Mammary epithelial cell (primary cell): Measurements from ENCODE around the gene CTBP2.

Experiments used
- EZH2 ChIP-seq: IDR thresholded peaks from 2 replicates; pipeline ENCODE4 v1.6.1; 2012; ENCODE audit warnings: low read length, inconsistent platforms, borderline replicate concordance
- TF ChIP-seq, protein P1 (sequence below), 2 donors: IDR thresholded peaks in 1 of 2; conservative IDR thresholded peaks in 1 of 2; 2 replicates each; pipeline ENCODE4 v1.5.1; 2011 to 2012; ENCODE audit warnings: inconsistent platforms in 2 of 2, low read length in 2 of 2, mild to moderate bottlenecking in 2 of 2, control low read depth in 1 of 2, low read depth in 1 of 2; ENCODE audit not compliant: insufficient read depth in 1 of 2; ENCODE audit errors: extremely low read depth in 1 of 2

DNA sequence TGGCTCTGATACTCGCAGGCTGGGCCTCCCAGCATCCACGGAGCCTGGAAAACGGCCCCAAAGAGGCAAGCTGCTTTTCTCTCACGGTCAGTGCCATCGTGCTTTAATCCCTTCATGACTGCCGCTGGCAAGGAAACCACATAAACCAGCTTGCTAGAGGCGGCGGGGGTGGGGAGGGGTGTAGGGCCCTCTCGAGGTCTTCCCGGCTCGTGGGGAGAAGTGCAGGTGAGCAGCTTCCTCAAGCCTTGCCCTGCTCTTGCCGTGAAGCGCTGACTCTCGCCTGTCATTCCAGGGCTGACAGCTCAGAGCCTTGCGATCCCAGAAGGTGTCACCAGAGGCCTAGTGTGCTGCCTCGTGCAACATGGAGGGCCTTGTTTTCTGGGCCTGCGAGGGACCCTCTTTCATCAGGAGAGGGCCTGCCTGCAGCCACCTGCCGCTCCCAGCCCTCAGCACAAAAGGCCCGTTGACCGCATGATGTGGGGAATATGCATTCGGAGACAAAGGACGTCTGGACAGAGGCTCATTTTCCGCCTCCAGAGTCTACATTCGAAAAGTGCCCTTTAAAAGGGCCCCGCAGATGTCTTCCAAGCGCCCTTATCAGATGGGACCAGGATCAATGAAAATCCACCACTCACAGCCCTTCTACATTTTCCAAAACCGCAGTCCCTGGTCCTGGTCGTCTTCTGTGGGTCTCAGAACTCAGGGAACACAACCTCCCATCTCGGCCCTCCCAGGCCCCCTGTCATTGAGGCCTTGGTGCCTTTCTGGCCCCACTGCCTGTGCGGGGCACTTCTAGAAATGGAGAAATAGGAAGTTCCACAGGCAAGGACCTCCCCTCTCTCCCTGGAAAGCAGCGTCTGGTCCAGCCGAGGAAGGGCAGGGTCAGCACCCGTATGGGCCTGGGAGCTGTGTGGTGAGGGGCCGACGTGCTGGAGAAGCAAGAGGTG, 159.7 kb downstream of the CTBP2 start:
- TF ChIP-seq, protein P1, sequence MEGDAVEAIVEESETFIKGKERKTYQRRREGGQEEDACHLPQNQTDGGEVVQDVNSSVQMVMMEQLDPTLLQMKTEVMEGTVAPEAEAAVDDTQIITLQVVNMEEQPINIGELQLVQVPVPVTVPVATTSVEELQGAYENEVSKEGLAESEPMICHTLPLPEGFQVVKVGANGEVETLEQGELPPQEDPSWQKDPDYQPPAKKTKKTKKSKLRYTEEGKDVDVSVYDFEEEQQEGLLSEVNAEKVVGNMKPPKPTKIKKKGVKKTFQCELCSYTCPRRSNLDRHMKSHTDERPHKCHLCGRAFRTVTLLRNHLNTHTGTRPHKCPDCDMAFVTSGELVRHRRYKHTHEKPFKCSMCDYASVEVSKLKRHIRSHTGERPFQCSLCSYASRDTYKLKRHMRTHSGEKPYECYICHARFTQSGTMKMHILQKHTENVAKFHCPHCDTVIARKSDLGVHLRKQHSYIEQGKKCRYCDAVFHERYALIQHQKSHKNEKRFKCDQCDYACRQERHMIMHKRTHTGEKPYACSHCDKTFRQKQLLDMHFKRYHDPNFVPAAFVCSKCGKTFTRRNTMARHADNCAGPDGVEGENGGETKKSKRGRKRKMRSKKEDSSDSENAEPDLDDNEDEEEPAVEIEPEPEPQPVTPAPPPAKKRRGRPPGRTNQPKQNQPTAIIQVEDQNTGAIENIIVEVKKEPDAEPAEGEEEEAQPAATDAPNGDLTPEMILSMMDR (conservative IDR thresholded peaks at IDR 0.05 in 1 of 2, IDR thresholded peaks at IDR 0.05 in 1 of 2; ENCODE audit: extremely low read depth in 1 of 2, insufficient read depth in 1 of 2, low read depth in 1 of 2, low read length in 2 of 2), result no peak
- TF ChIP-seq EZH2, result no peak
